Left lobe of liver (tissue), 2 donors: ENCODE measurements around the gene COPS4. TPM values are rescaled to one million over a fixed set of nuclear protein-coding genes. Genes with fewer than 3 reads are reported as not detected.
"Not testable (repeated sequence)": the region's sequence is repeated elsewhere in the genome, so short reads cannot be mapped to it uniquely, and the experiment has no call there.

Experiments used
- ATAC-seq: fragments of 200-7000 bp; cut with Tn5 transposase; one replicate; pipeline ENCODE4 v1.9.1; 2020; ENCODE audit warnings: mild to moderate bottlenecking, moderate library complexity
- DNase-seq: peaks from one replicate; pipeline ENCODE4 v3.0.0-alpha.2; 2020; ENCODE audit warnings: low spot score
- total RNA-seq: library from RNA; stranded (reverse); gene quantifications from one replicate; pipeline ENCODE4 v1.2.1, GENCODE V29; 2021
- donor health status: DM: no; HTN: no; CAD: no; lungs with moderate emphysema.
- donor health status: DM: no; HTN: yes; CAD: no.

COPS4 gene
- total RNA-seq, 1 donor from 2014 or later = 10.6 TPM

- DNase-seq (no peak), ATAC-seq (no peak)
These were observed 45.6 kb downstream of the COPS4 start for GRCh38 chr4:83080561-83080960.

- peak; percentile 33 for ATAC-seq
These were observed 47.8 kb downstream of the COPS4 start for GRCh38 chr4:83082777-83083176.

GRCh38 chr4:83083925-83084475 lies 49.0 kb downstream of the COPS4 start:
- DNase-seq = no peak
- peak; percentile 62 for ATAC-seq

More at GRCh38 chr4:83082777-83083176, 47.8 kb downstream of the COPS4 start:
- DNase-seq = no peak

GRCh38 chr4:83084956-83085355 lies 50.0 kb downstream of the COPS4 start:
- DNase-seq, ATAC-seq: not testable (repeated sequence)

- DNase-seq = no peak
- ATAC-seq = no peak
These were observed 54.6 kb downstream of the COPS4 start for GRCh38 chr4:83089410-83090157.

GRCh38 chr4:83093060-83093640 lies 58.2 kb downstream of the COPS4 start:
- ATAC-seq (no peak), DNase-seq (no peak)

- DNase-seq (no peak), ATAC-seq (no peak)
These were observed 61.4 kb downstream of the COPS4 start for GRCh38 chr4:83096397-83096796.

- DNase-seq (no peak), ATAC-seq (no peak)
These were observed 70.0 kb downstream of the COPS4 start for GRCh38 chr4:83104991-83105390.

- DNase-seq = no peak
These were observed 72.6 kb downstream of the COPS4 start for GRCh38 chr4:83107631-83108030.

GRCh38 chr4:83108101-83108861 lies 73.3 kb downstream of the COPS4 start:
- DNase-seq (no peak), ATAC-seq (no peak)

More at GRCh38 chr4:83107631-83108030, 72.6 kb downstream of the COPS4 start:
- ATAC-seq = no peak

- ATAC-seq (peak; percentile 82), DNase-seq (peak; percentile 55)
These were observed 74.7 kb downstream of the COPS4 start for GRCh38 chr4:83109480-83110222.

- ATAC-seq (peak; percentile 96), DNase-seq (peak; percentile 86)
These were observed 75.4 kb downstream of the COPS4 start for GRCh38 chr4:83110223-83110945.

GRCh38 chr4:83110970-83111750 lies 76.2 kb downstream of the COPS4 start:
- DNase-seq (no peak), ATAC-seq (no peak)

- DNase-seq, ATAC-seq: not testable (repeated sequence)
These were observed 76.8 kb downstream of the COPS4 start for GRCh38 chr4:83111751-83112141.

GRCh38 chr4:83112231-83112630 lies 77.2 kb downstream of the COPS4 start:
- DNase-seq (no peak), ATAC-seq (no peak)

GRCh38 chr4:83112678-83113428 lies 77.9 kb downstream of the COPS4 start:
- ATAC-seq (no peak), DNase-seq (no peak)

- ATAC-seq (no peak), DNase-seq (no peak)
These were observed 78.4 kb downstream of the COPS4 start for GRCh38 chr4:83113429-83113786.

GRCh38 chr4:83114576-83114975 lies 79.6 kb downstream of the COPS4 start, which contains the start of gene PLAC8:
Gene PLAC8 (minus strand): TSS chr4:83114729. CDS start chr4:83107921, 6,808 bp downstream.
- DNase-seq (no peak), ATAC-seq (no peak)
